Measurements from ENCODE around the gene LTBP3. TPM values are rescaled to one million over a fixed set of nuclear protein-coding genes. Genes with fewer than 3 reads are reported as not detected.
A peak's percentile ranks its signal among the peaks of the same experiment; 100 is the strongest.

The LTBP3 gene
- total and polyA plus RNA-seq, 2 of the 13 experiments (the other 11 are each of a cell fraction or from before 2014, with no cell fraction given), result 12.2 to 68.1 TPM

GRCh38 chr11:65559951-65560537, 1.9 kb upstream of the LTBP3 start (continued):
- TF ChIP-seq HNF4A (CRISPR knock-in tag; IDR thresholded peaks at IDR 0.05) (no peak), ZBTB4 (CRISPR knock-in tag; IDR thresholded peaks at IDR 0.05; ENCODE audit: borderline replicate concordance) (no peak), FOSL2 (CRISPR knock-in tag; IDR thresholded peaks at IDR 0.05) (peak; percentile 89), TRAFD1 (CRISPR knock-in tag; IDR thresholded peaks at IDR 0.05; ENCODE audit: borderline replicate concordance) (no peak)

- DNase-seq (ENCODE audit: low spot score) (no peak), ATAC-seq (no peak), FAIRE-seq (no peak)
- Histone ChIP-seq H3K4me2 (ENCODE audit: low read depth, low read length) (peak overlapping the region; percentile 97), H3K36me3 (replicated peaks in 1 of 2; ENCODE audit: control insufficient read depth in 1 of 2, insufficient read depth in 2 of 2, low read length in 2 of 2) (no peaks in the 10 kb centered on the region), H2AFZ (ENCODE audit: low read length) (no peak overlapping the region), H3K9ac (ENCODE audit: insufficient read depth, low read depth, low read length) (peak overlapping the region; percentile 89), H3K4me3 (replicated peaks in 1 of 3; ENCODE audit: insufficient read depth in 1 of 3, low read depth in 2 of 3, low read length in 3 of 3) (peak overlapping the region in 1 of 3 experiments; percentile 89; a peak in 4 of 6 replicates), H3K27ac (ENCODE audit: extremely low read length, insufficient read depth, low read length) (no peak overlapping the region), H3K27me3 (ENCODE audit: control insufficient read depth in 1 of 2, insufficient read depth in 2 of 2, low read length in 2 of 2) (no peaks in the 10 kb centered on the region), H3K79me2 (ENCODE audit: insufficient read depth, low read length) (peaks cover 8% of the 10 kb centered on the region), H4K20me1 (ENCODE audit: insufficient read depth, low read length) (peaks cover 3% of the 10 kb centered on the region; the same call in 1 of the 2 replicates), H3K4me1 (ENCODE audit: insufficient read depth, low read length) (peaks cover 75% of the 10 kb centered on the region), H3K9me3 (ENCODE audit: low read length) (no peaks in the 10 kb centered on the region)
- CTCF ChIA-PET (ENCODE audit: low intra/inter-chr PET ratio, low total read pairs), result no interaction called here
- BruUV-seq (replicated peaks), result no TSS peak
- intact Hi-C loops (cut with micrococcal nuclease; ENCODE audit: unreplicated experiment), result no loop called here
- 39% methylated on average over 5 of the region's 5 CpGs for WGBS (ENCODE audit: low lambda C conversion rate)
- in situ Hi-C loops (cut with HindIII; ENCODE audit: extremely low pct_ligation_motif_present, low pct_unique_long_range_greater_than_20kb), result loop anchor here (10.0 kb wide), 1 partner anchor 295 kb away; the partner anchor contains the start of gene CFL1
- POLR2A ChIA-PET, result interaction anchor here (0.9 to 3.4 kb wide), 11 partner anchors 8 to 137 kb away, joined by 3 to 34 read pairs (median 7); partner anchors contain the start of genes FAM89B, MALAT1, NEAT1 and PCNX3
- TF ChIP-seq TEAD3 (CRISPR knock-in tag; optimal IDR thresholded peaks at IDR 0.05; ENCODE audit: borderline replicate concordance) (no peak), MTA1 (CRISPR knock-in tag; IDR thresholded peaks at IDR 0.05; ENCODE audit: borderline replicate concordance) (no peak), ZNF629 (CRISPR knock-in tag; conservative IDR thresholded peaks at IDR 0.05) (no peak), POLR2AphosphoS2 (IDR thresholded peaks at IDR 0.05; ENCODE audit: low read depth, low read length) (no peak), ZNF615 (CRISPR knock-in tag; IDR thresholded peaks at IDR 0.05; ENCODE audit: borderline replicate concordance) (no peak), PHF20 (CRISPR knock-in tag; IDR thresholded peaks at IDR 0.05) (no peak), MYPOP (CRISPR knock-in tag; IDR thresholded peaks at IDR 0.05) (no peak), ZSCAN5A (CRISPR knock-in tag; IDR thresholded peaks at IDR 0.05; ENCODE audit: borderline replicate concordance) (no peak), HNRNPH1 (optimal IDR thresholded peaks at IDR 0.05; ENCODE audit: low read depth, low read length) (no peak), POLR2AphosphoS5 (IDR thresholded peaks at IDR 0.05; ENCODE audit: low read depth, low read length) (0 out of 2 replicates have a peak, but pooled peaks have one; percentile 14), TARDBP (CRISPR knock-in tag; IDR thresholded peaks at IDR 0.05) (no peak)
Measured at GRCh38 chr11:65559535-65559934, 1.4 kb upstream of the LTBP3 start.
